OCI-LY1 (cell line): Measurements from ENCODE around the gene ANKS4B.
"Not testable (repeated sequence)": the region's sequence is repeated elsewhere in the genome, so short reads cannot be mapped to it uniquely, and the experiment has no call there.

Experiments
- H2AFZ ChIP-seq: fragments of 200-600 bp; sonication (generic), shearing (Covaris generic); 2 replicates; pipeline ENCODE4 v1.6.0; 2014; ENCODE audit warnings: antibody characterized with exemption, mild to moderate bottlenecking, low read length
- H3F3A ChIP-seq: fragments of 200-600 bp; sonication (generic), shearing (Covaris generic); 2 replicates; pipeline ENCODE4 v1.6.0; 2014; ENCODE audit warnings: mild to moderate bottlenecking, antibody characterized with exemption, low read length, moderate library complexity; ENCODE audit not compliant: insufficient read depth
- H3K27ac ChIP-seq: fragments of 200-600 bp; sonication (generic); 2 replicates; pipeline ENCODE4 v1.5.1; 2014; ENCODE audit warnings: low read length, mixed run types, mild to moderate bottlenecking, low read depth; ENCODE audit not compliant: poor library complexity, severe bottlenecking
- H3K27me3 ChIP-seq: fragments of 200-600 bp; sonication (generic); 2 replicates; pipeline ENCODE4 v1.6.0; 2014; ENCODE audit warnings: antibody characterized with exemption, mild to moderate bottlenecking, low read length, moderate library complexity; ENCODE audit not compliant: insufficient read depth
- H3K36me3 ChIP-seq: fragments of 200-600 bp; sonication (generic); 2 replicates; pipeline ENCODE4 v1.6.1; 2014; ENCODE audit warnings: mild to moderate bottlenecking, antibody characterized with exemption, low read length, moderate library complexity, mixed read lengths; ENCODE audit not compliant: insufficient read depth
- H3K4me1 ChIP-seq: fragments of 200-600 bp; sonication (generic); 2 replicates; pipeline ENCODE4 v1.5.1; 2014; ENCODE audit warnings: mild to moderate bottlenecking, low read length, moderate library complexity; ENCODE audit not compliant: insufficient read depth, severe bottlenecking
- H3K4me2 ChIP-seq: fragments of 200-600 bp; sonication (generic), shearing (Covaris generic); 2 replicates; pipeline ENCODE4 v1.6.1; 2014; ENCODE audit warnings: low read length
- H3K4me3 ChIP-seq: fragments of 200-600 bp; sonication (generic); 2 replicates; pipeline ENCODE4 v1.5.1; 2014; ENCODE audit warnings: low read length, low read depth, mild to moderate bottlenecking, mixed read lengths; ENCODE audit not compliant: poor library complexity, severe bottlenecking
- H3K79me2 ChIP-seq: fragments of 200-600 bp; shearing (Covaris generic); 2 replicates; pipeline ENCODE4 v1.6.1; 2016; ENCODE audit warnings: mixed run types, low read length, mixed read lengths; ENCODE audit not compliant: insufficient read depth
- H3K9ac ChIP-seq: fragments of 200-600 bp; sonication (generic), shearing (Covaris generic); 2 replicates; pipeline ENCODE4 v1.6.1; 2014; ENCODE audit warnings: mild to moderate bottlenecking, low read length, mixed read lengths
- H3K9me2 ChIP-seq: fragments of 200-600 bp; sonication (generic), shearing (Covaris generic); 2 replicates; pipeline ENCODE4 v1.6.1; 2014; ENCODE audit warnings: low read depth, mild to moderate bottlenecking, low read length, mixed read lengths
- H3K9me3 ChIP-seq: fragments of 200-600 bp; shearing (Covaris generic); 2 replicates; pipeline ENCODE4 v1.6.1; 2014; ENCODE audit warnings: low read length, mixed read lengths
- H4K20me1 ChIP-seq: fragments of 200-600 bp; sonication (generic), shearing (Covaris generic); 2 replicates; pipeline ENCODE4 v1.6.0; 2016; ENCODE audit warnings: mild to moderate bottlenecking, low read length; ENCODE audit not compliant: insufficient read depth
- EZH2 ChIP-seq: fragments of 200-600 bp; sonication (generic), shearing (Covaris generic); IDR thresholded peaks from 2 replicates; pipeline ENCODE4 v1.8.0; 2017; ENCODE audit warnings: borderline replicate concordance, mixed run types, mild to moderate bottlenecking, antibody characterized with exemption, low read length, moderate library complexity, mixed read lengths
- TF ChIP-seq, protein P1 (sequence below): fragments of 200-600 bp; sonication (generic), shearing (Covaris generic); IDR thresholded peaks from 2 replicates; pipeline ENCODE4 v1.5.1; 2017; ENCODE audit warnings: mild to moderate bottlenecking, antibody characterized with exemption, low read length, moderate library complexity, mixed read lengths

ANKS4B gene

DNA sequence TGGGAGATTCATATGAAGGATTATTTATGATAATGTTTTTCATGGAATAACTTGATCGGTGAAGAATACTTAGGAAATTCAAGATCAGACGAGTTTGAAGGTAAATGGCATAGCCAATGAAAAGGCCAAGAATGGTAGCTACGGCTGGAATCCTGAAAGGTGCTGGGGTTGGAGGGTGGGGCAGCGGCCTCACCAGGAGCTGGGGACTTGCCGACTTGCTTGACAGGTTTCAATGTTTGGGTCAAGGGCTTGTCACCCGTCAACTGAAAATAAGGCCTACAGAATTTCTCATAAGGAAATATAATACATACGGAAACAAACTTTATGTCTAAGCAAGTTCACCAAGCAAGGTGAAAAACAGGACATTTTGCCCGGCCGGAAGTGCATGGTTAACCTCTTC, 34.7 kb downstream of the ANKS4B start:
- Histone ChIP-seq H4K20me1 (no peaks in the 10 kb centered on the region), H3K27me3 (no peaks in the 10 kb centered on the region), H3K36me3 (no peaks in the 10 kb centered on the region)

DNA sequence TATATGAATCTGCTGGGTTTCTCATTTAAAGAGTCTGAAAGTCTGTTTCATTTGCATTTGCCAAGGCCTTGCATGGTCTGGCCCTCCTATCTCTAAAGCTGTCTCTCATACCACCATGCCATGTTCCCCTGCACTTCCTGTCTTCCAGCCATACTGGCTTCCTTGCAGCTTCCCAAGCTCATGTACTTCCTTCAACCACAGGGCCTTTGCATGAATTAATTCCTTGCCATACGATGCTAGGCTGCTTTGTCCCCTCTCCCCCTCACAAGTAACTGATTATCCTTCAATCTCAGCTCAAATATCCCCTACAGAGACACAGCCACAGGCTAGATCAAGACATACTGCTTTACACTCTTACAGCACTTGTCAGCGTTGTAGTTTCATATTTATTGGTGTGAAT, 38.8 kb downstream of the ANKS4B start:
- Histone ChIP-seq H3K27me3 (no peaks in the 10 kb centered on the region; the same call in 1 of the 2 replicates), H3K4me1 (peaks cover 24% of the 10 kb centered on the region), H3K4me2 (no peak overlapping the region), H3K36me3 (no peaks in the 10 kb centered on the region), H3F3A (no peaks in the 10 kb centered on the region), H4K20me1 (no peaks in the 10 kb centered on the region), H3K79me2 (no peaks in the 10 kb centered on the region), H3K9me2 (no peaks in the 10 kb centered on the region), H3K27ac (no peak overlapping the region), H3K4me3 (no peak overlapping the region), H3K9ac (no peak overlapping the region), H3K9me3 (no peaks in the 10 kb centered on the region), H2AFZ (no peak overlapping the region)
- no peak for TF ChIP-seq EZH2
- TF ChIP-seq, protein P1, sequence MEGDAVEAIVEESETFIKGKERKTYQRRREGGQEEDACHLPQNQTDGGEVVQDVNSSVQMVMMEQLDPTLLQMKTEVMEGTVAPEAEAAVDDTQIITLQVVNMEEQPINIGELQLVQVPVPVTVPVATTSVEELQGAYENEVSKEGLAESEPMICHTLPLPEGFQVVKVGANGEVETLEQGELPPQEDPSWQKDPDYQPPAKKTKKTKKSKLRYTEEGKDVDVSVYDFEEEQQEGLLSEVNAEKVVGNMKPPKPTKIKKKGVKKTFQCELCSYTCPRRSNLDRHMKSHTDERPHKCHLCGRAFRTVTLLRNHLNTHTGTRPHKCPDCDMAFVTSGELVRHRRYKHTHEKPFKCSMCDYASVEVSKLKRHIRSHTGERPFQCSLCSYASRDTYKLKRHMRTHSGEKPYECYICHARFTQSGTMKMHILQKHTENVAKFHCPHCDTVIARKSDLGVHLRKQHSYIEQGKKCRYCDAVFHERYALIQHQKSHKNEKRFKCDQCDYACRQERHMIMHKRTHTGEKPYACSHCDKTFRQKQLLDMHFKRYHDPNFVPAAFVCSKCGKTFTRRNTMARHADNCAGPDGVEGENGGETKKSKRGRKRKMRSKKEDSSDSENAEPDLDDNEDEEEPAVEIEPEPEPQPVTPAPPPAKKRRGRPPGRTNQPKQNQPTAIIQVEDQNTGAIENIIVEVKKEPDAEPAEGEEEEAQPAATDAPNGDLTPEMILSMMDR = no peak

More for the DNA sequence above, 34.7 kb downstream of the ANKS4B start:
- Histone ChIP-seq H3K4me3 (no peak overlapping the region), H3K9ac (no peak overlapping the region), H3K27ac (no peak overlapping the region), H3K9me2 (no peaks in the 10 kb centered on the region), H3F3A (no peaks in the 10 kb centered on the region), H3K79me2 (no peaks in the 10 kb centered on the region), H3K4me2 (no peak overlapping the region), H3K9me3 (no peaks in the 10 kb centered on the region), H2AFZ (no peak overlapping the region), H3K4me1 (peaks cover 32% of the 10 kb centered on the region)
- TF ChIP-seq EZH2 = no peak
- TF ChIP-seq, protein P1 = no peak

GRCh38 chr16:21272763-21273162, 39.3 kb downstream of the ANKS4B start:
- H3K27me3 ChIP-seq, H2AFZ ChIP-seq, H3F3A ChIP-seq, H3K9me2 ChIP-seq, H3K9ac ChIP-seq, H3K4me3 ChIP-seq, H3K79me2 ChIP-seq, H3K9me3 ChIP-seq, H3K27ac ChIP-seq, H3K4me2 ChIP-seq, H4K20me1 ChIP-seq, H3K36me3 ChIP-seq: not testable (repeated sequence)
- peaks cover 29% of the 10 kb centered on the region for H3K4me1 ChIP-seq

GRCh38 chr16:21274172-21274726, 40.8 kb downstream of the ANKS4B start:
- Histone ChIP-seq H2AFZ (no peak overlapping the region), H3K4me2 (no peak overlapping the region), H4K20me1 (no peaks in the 10 kb centered on the region), H3K79me2 (no peaks in the 10 kb centered on the region), H3F3A (no peaks in the 10 kb centered on the region), H3K9ac (no peak overlapping the region), H3K27me3 (no peaks in the 10 kb centered on the region; the same call in 1 of the 2 replicates), H3K4me1 (peaks cover 29% of the 10 kb centered on the region), H3K36me3 (no peaks in the 10 kb centered on the region), H3K4me3 (no peak overlapping the region), H3K27ac (no peak overlapping the region), H3K9me3 (no peaks in the 10 kb centered on the region), H3K9me2 (no peaks in the 10 kb centered on the region)
- TF ChIP-seq EZH2 = no peak
- TF ChIP-seq, protein P1 = no peak
